Measurements from ENCODE around the gene MEIOSIN. TPM values are rescaled to one million over a fixed set of nuclear protein-coding genes. Genes with fewer than 3 reads are reported as not detected.

MEIOSIN gene
- total RNA-seq, 4 donors from 2014 or later, result not detected

DNA sequence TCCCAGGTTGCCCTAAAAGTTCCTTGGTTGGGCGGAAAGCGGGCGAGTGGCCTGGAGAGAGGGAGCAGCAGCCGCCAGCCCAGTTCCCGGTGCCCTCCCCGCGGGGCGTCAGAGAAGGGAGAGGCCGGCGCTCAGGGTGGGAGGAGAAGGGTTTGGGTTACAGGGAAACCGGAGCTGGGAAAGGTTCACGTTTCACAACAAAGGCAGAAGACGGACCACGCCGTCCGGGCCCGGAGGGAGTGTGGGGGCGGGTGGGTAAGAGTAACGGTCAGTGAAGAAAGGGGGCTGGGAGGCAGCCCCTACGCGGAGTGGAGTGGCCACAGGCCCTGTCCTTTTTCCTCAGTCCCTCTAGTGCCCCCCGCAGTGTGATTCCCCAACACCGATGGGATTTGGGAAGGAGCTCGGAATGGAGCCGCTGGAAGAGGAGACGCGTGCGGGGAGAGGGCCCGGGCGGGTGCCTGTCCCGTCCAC, 34.2 kb downstream of the MEIOSIN start:
- peak; percentile 74 for DNase-seq
- H3K36me3 ChIP-seq, result no peaks in the 10 kb centered on the region
- H3K4me3 ChIP-seq, result peak overlapping the region; percentile 64 to 86 (median 80)
- peak overlapping the region; percentile 86 to 98 (median 94) for H3K27ac ChIP-seq
- in situ Hi-C loops (cut with MboI; ENCODE audit: low pct_ligation_motif_present in 1 of 4, low pct_unique_long_range_greater_than_20kb in 1 of 4, low sequenced_read_pairs in 3 of 4), result no loop called here
- WGBS, 2 donors (ENCODE audit: low coverage in 1 of 2), result 13% methylated on average over 31 of the region's 31 CpGs; no CpG with 5 or more reads in 1 of the 2 donors
- no peaks in the 10 kb centered on the region for H3K27me3 ChIP-seq
- TF ChIP-seq POLR2AphosphoS5 (IDR thresholded peaks at IDR 0.05) (peak; percentile 58 to 67 (median 60)), CTCF (IDR thresholded peaks at IDR 0.05) (no peak), EP300 (IDR thresholded peaks at IDR 0.05; ENCODE audit: low read depth) (no peak), POLR2A (IDR thresholded peaks at IDR 0.05) (peak; percentile 60)
- H3K4me1 ChIP-seq, result peaks cover 19 to 53% (median 42%) of the 10 kb centered on the region in 4 donors
- no peaks in the 10 kb centered on the region for H3K9me3 ChIP-seq
- intact Hi-C loops (cut with DNase I; ENCODE audit: low total_unique reads), result loop anchor here (10.0 kb wide), 1 partner anchor 53 kb away; no protein-coding TSS in a partner anchor

- Histone ChIP-seq H3K4me1 (peaks cover 19 to 53% (median 43%) of the 10 kb centered on the region in 4 donors), H3K36me3 (no peaks in the 10 kb centered on the region), H3K27ac (peak overlapping the region; percentile 86 to 98 (median 94)), H3K4me3 (peak overlapping the region; percentile 64 to 86 (median 80)), H3K9me3 (no peaks in the 10 kb centered on the region), H3K27me3 (no peaks in the 10 kb centered on the region)
- in situ Hi-C loops (cut with MboI; ENCODE audit: low pct_ligation_motif_present in 1 of 4, low pct_unique_long_range_greater_than_20kb in 1 of 4, low sequenced_read_pairs in 3 of 4), result no loop called here
- TF ChIP-seq EP300 (IDR thresholded peaks at IDR 0.05; ENCODE audit: low read depth) (no peak), POLR2AphosphoS5 (IDR thresholded peaks at IDR 0.05) (peak; percentile 37 to 75 (median 44)), POLR2A (IDR thresholded peaks at IDR 0.05) (peak; percentile 50)
- intact Hi-C loops (cut with DNase I; ENCODE audit: low total_unique reads), result loop anchor here (10.0 kb wide), 1 partner anchor 53 kb away; no protein-coding TSS in a partner anchor
- WGBS, 2 donors (ENCODE audit: low coverage in 1 of 2), result 0% methylated on average over 36 of the region's 102 CpGs; no CpG with 5 or more reads in 1 of the 2 donors
- DNase-seq, result peak; percentile 70
These were observed 34.8 kb downstream of the MEIOSIN start for GRCh38 chr19:45767881-45768654.

DNA sequence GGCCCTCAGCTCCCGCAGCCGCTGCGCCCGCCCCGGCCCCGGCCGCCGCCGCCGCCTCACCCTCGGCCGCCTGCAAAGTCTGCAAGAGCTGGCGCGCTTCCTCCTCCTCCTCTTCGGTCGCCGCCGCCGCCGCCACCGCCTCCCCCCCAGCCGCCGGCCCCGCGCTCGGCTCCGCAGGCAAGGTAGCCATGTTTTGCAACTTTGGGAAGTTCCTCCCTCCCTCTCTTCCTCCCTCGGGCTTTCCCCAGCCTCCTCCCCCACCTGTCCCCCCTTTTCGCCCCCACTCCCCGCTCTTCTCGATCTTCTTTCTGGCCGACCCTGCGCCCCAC, 35.4 kb downstream of the MEIOSIN start:
- intact Hi-C loops (cut with DNase I; ENCODE audit: low total_unique reads) (loop anchor here (10.0 kb wide), 1 partner anchor 54 kb away; no protein-coding TSS in a partner anchor), in situ Hi-C loops (cut with MboI; ENCODE audit: low pct_ligation_motif_present in 1 of 4, low pct_unique_long_range_greater_than_20kb in 1 of 4, low sequenced_read_pairs in 3 of 4) (no loop called here)
- peaks cover 19 to 54% (median 43%) of the 10 kb centered on the region in 4 donors for H3K4me1 ChIP-seq
- peak overlapping the region; percentile 64 to 86 (median 80) for H3K4me3 ChIP-seq
- H3K9me3 ChIP-seq, result no peaks in the 10 kb centered on the region
- DNase-seq, result peak; percentile 50
- no peaks in the 10 kb centered on the region for H3K27me3 ChIP-seq
- no peaks in the 10 kb centered on the region for H3K36me3 ChIP-seq
- H3K27ac ChIP-seq, result peak overlapping the region; percentile 86 to 98 (median 94)
- no peak for TF ChIP-seq POLR2AphosphoS5 (IDR thresholded peaks at IDR 0.05)
- no peak for TF ChIP-seq EP300 (IDR thresholded peaks at IDR 0.05; ENCODE audit: low read depth)
- 0% methylated on average over 32 of the region's 33 CpGs; no CpG with 5 or more reads in 1 of the 2 donors for WGBS, 2 donors (ENCODE audit: low coverage in 1 of 2)

- Histone ChIP-seq H3K36me3 (no peaks in the 10 kb centered on the region), H3K27ac (peak within 1 kb of the TSS; percentile 86 to 98 (median 94)), H3K9me3 (no peaks in the 10 kb centered on the region), H3K4me1 (peaks cover 19 to 49% (median 40%) of the 10 kb centered on the region in 4 donors), H3K27me3 (no peaks in the 10 kb centered on the region), H3K4me3 (peak within 1 kb of the TSS; percentile 64 to 86 (median 80))
- no peak for TF ChIP-seq EP300 (IDR thresholded peaks at IDR 0.05; ENCODE audit: low read depth)
- TF ChIP-seq POLR2AphosphoS5 (IDR thresholded peaks at IDR 0.05), result peak; percentile 87 to 92 (median 92)
- no peak for TF ChIP-seq CTCF (IDR thresholded peaks at IDR 0.05)
- peak; percentile 85 for TF ChIP-seq POLR2A (IDR thresholded peaks at IDR 0.05)
- intact Hi-C loops (cut with DNase I; ENCODE audit: low total_unique reads), result loop anchor here (10.0 kb wide), 1 partner anchor 54 kb away; no protein-coding TSS in a partner anchor
- WGBS, 2 donors (ENCODE audit: low coverage in 1 of 2), result 0% methylated on average over 11 to 70 of the region's 70 CpGs
- peak; percentile 99 for DNase-seq
- in situ Hi-C loops (cut with MboI; ENCODE audit: low pct_ligation_motif_present in 1 of 4, low pct_unique_long_range_greater_than_20kb in 1 of 4, low sequenced_read_pairs in 3 of 4), result no loop called here
These were observed 35.9 kb downstream of the MEIOSIN start, which contains the start of gene SIX5 for GRCh38 chr19:45768984-45769782. Gene SIX5 (minus strand): TSS chr19:45769252. CDS start chr19:45768844, 408 bp downstream.

Data from transverse colon (tissue), 4 donors.